Endodermal cell (in vitro differentiated cells): Measurements from ENCODE around the gene PPARG. TPM values are rescaled to one million over a fixed set of nuclear protein-coding genes. Genes with fewer than 3 reads are reported as not detected.

Experiments used
- DNase-seq: peaks from one replicate; pipeline ENCODE4 v3.0.0-alpha.2; 2017
- H3K27ac ChIP-seq: 2 replicates; pipeline ENCODE4 v1.5.1; 2013; ENCODE audit warnings: mild to moderate bottlenecking, low read depth, low read length, moderate library complexity
- H3K27me3 ChIP-seq: 2 replicates; pipeline ENCODE4 v1.6.1; 2013; ENCODE audit warnings: mild to moderate bottlenecking, low read length, moderate library complexity; ENCODE audit not compliant: insufficient read depth, control insufficient read depth, poor library complexity, severe bottlenecking
- H3K36me3 ChIP-seq: 2 replicates; pipeline ENCODE4 v1.7.0; 2013; ENCODE audit warnings: mild to moderate bottlenecking, low read length, moderate library complexity; ENCODE audit not compliant: control insufficient read depth, insufficient read depth
- H3K4me1 ChIP-seq: one replicate; pipeline ENCODE4 v1.7.0; 2013; ENCODE audit warnings: low read length; ENCODE audit not compliant: control insufficient read depth, insufficient read depth
- H3K4me3 ChIP-seq: 2 replicates; pipeline ENCODE4 v1.5.1; 2013; ENCODE audit warnings: mild to moderate bottlenecking, low read length, moderate library complexity
- H3K9ac ChIP-seq: 2 replicates; pipeline ENCODE4 v1.6.1; 2013; ENCODE audit warnings: mild to moderate bottlenecking, low read length, moderate library complexity; ENCODE audit not compliant: poor library complexity, severe bottlenecking; ENCODE audit errors: extremely low read depth
- H3K9me3 ChIP-seq: 2 replicates; pipeline ENCODE4 v1.6.1; 2013; ENCODE audit warnings: mild to moderate bottlenecking, low read length, moderate library complexity; ENCODE audit not compliant: control insufficient read depth
- H3K27ac Mint-ChIP-seq: 2 replicates; pipeline ENCODE4 v1.8.0; 2020; ENCODE audit warnings: mixed read lengths
- H3K27me3 Mint-ChIP-seq: 2 replicates; pipeline ENCODE4 v1.8.0; 2021; ENCODE audit warnings: mild to moderate bottlenecking, mixed read lengths; ENCODE audit not compliant: insufficient read depth
- H3K36me3 Mint-ChIP-seq: 2 replicates; pipeline ENCODE4 v1.8.0; 2020; ENCODE audit warnings: low read depth, mixed read lengths
- H3K4me1 Mint-ChIP-seq: 2 replicates; pipeline ENCODE4 v1.8.0; 2020; ENCODE audit warnings: mixed read lengths
- H3K4me3 Mint-ChIP-seq: 2 replicates; pipeline ENCODE4 v1.8.0; 2020; ENCODE audit warnings: mild to moderate bottlenecking, moderate library complexity, mixed read lengths
- H3K9me3 Mint-ChIP-seq: 2 replicates; pipeline ENCODE4 v1.8.0; 2020; ENCODE audit warnings: mild to moderate bottlenecking, mixed read lengths
- CTCF ChIP-seq: fragments of 200-600 bp; sonication (generic); conservative IDR thresholded peaks from 2 replicates; pipeline ENCODE4 v1.5.0; 2021; ENCODE audit warnings: antibody characterized with exemption, mild to moderate bottlenecking
- WGBS, 2 experiments: methylation state at CpG; one replicate each; pipeline versions ENCODE4 v1.1.5 to v1.1.7; 2013; ENCODE audit warnings: missing lambda C conversion rate in 2 of 2, mixed read lengths in 1 of 2; ENCODE audit not compliant: insufficient coverage in 1 of 2, insufficient read length in 1 of 2; 5-methylcytosine and 5-hydroxymethylcytosine counted together
- total RNA-seq, 2 donors: library from RNA; stranded (reverse); fragmentation: NEBNext Ultra II Directional in 1 of 2; extraction: Animal tissue kit (Norgen Biotek cat#: 25700) in 1 of 2; gene quantifications; 2 replicates in 1 of 2; 3 replicates in 1 of 2; pipeline ENCODE4 v1.2.1, GENCODE V29; 2021

Gene PPARG
- total RNA-seq, 2 donors from 2014 or later: 3.8 to 4.5 TPM

GRCh38 chr3:12454076-12454815, 165.4 kb downstream of the PPARG start:
- Mint-ChIP-seq H3K36me3 (no peaks in the 10 kb centered on the region), H3K4me3 (no peak overlapping the region), H3K9me3 (peaks cover 1% of the 10 kb centered on the region), H3K27me3 (peaks cover 72% of the 10 kb centered on the region), H3K4me1 (peaks cover 9% of the 10 kb centered on the region), H3K27ac (no peak overlapping the region)
- DNase-seq: peak; percentile 60
- peak; percentile 41 for TF ChIP-seq CTCF
- Histone ChIP-seq H3K4me3 (no peak overlapping the region), H3K9ac (no peak overlapping the region), H3K9me3 (peaks cover 7% of the 10 kb centered on the region), H3K27ac (no peak overlapping the region), H3K4me1 (peaks cover 8% of the 10 kb centered on the region), H3K27me3 (peaks cover 75% of the 10 kb centered on the region), H3K36me3 (no peaks in the 10 kb centered on the region)
- 72 to 83% methylated on average over 4 to 6 of the region's 6 CpGs for whole genome bisulfite sequencing, 2 experiments

GRCh38 chr3:12454816-12455121, 165.9 kb downstream of the PPARG start:
- Mint-ChIP-seq H3K36me3 (no peaks in the 10 kb centered on the region), H3K27me3 (peaks cover 68% of the 10 kb centered on the region)

GRCh38 chr3:12455740-12456139, 166.9 kb downstream of the PPARG start:
- no peak for DNase-seq
- WGBS, 2 experiments: 95 to 100% methylated on average over 2 to 7 of the region's 7 CpGs
- Histone ChIP-seq H3K36me3 (no peaks in the 10 kb centered on the region), H3K27me3 (peaks cover 71% of the 10 kb centered on the region), H3K4me3 (no peak overlapping the region), H3K9me3 (peaks cover 7% of the 10 kb centered on the region), H3K9ac (no peak overlapping the region), H3K4me1 (peaks cover 8% of the 10 kb centered on the region), H3K27ac (no peak overlapping the region)
- Mint-ChIP-seq H3K27ac (no peak overlapping the region), H3K9me3 (peaks cover 1% of the 10 kb centered on the region), H3K4me1 (peaks cover 9% of the 10 kb centered on the region), H3K27me3 (peaks cover 65% of the 10 kb centered on the region), H3K4me3 (no peak overlapping the region), H3K36me3 (no peaks in the 10 kb centered on the region)
- TF ChIP-seq CTCF: no peak

More at GRCh38 chr3:12454816-12455121, 165.9 kb downstream of the PPARG start:
- no peak overlapping the region for H3K9ac ChIP-seq
- H3K27me3 ChIP-seq: peaks cover 75% of the 10 kb centered on the region
- no peak overlapping the region for H3K4me3 ChIP-seq
- no peak overlapping the region for H3K27ac ChIP-seq
- Mint-ChIP-seq H3K4me3 (no peak overlapping the region), H3K4me1 (peaks cover 9% of the 10 kb centered on the region), H3K27ac (no peak overlapping the region), H3K9me3 (peaks cover 1% of the 10 kb centered on the region)
- H3K4me1 ChIP-seq: peaks cover 8% of the 10 kb centered on the region
- H3K9me3 ChIP-seq: peaks cover 7% of the 10 kb centered on the region
- no peak for TF ChIP-seq CTCF
- DNase-seq: no peak
- 86 to 100% methylated on average over 1 to 2 of the region's 2 CpGs for WGBS, 2 experiments
- no peaks in the 10 kb centered on the region for H3K36me3 ChIP-seq
